Adipocyte (in vitro differentiated cells): ENCODE data around the gene CDH4.

ENCODE experiments used
- DNase-seq: peaks from one replicate; pipeline ENCODE4 v3.0.0-alpha.2; 2015; ENCODE audit warnings: low read depth
- H3K27me3 ChIP-seq: replicated peaks from 2 replicates; pipeline ENCODE4 v1.7.0; 2013; ENCODE audit warnings: mild to moderate bottlenecking, low read length, moderate library complexity; ENCODE audit not compliant: control insufficient read depth, insufficient read depth
- H3K36me3 ChIP-seq: 2 replicates; pipeline ENCODE4 v1.7.0; 2013; ENCODE audit warnings: low read length, mild to moderate bottlenecking, moderate library complexity; ENCODE audit not compliant: control insufficient read depth, insufficient read depth, severe bottlenecking
- H3K4me1 ChIP-seq: 2 replicates; pipeline ENCODE4 v1.7.0; 2013; ENCODE audit warnings: mild to moderate bottlenecking, low read length, moderate library complexity; ENCODE audit not compliant: control insufficient read depth, insufficient read depth
- H3K4me3 ChIP-seq: 2 replicates; pipeline ENCODE4 v1.7.0; 2013; ENCODE audit warnings: mild to moderate bottlenecking, low read length, moderate library complexity
- H3K9ac ChIP-seq: 2 replicates; pipeline ENCODE4 v1.7.0; 2013; ENCODE audit warnings: mild to moderate bottlenecking, low read length, moderate library complexity
- H3K9me3 ChIP-seq: 2 replicates; pipeline ENCODE4 v1.7.0; 2013; ENCODE audit warnings: mild to moderate bottlenecking, low read length, moderate library complexity; ENCODE audit not compliant: control insufficient read depth

Gene CDH4

GRCh38 chr20:61907081-61907891, 655.2 kb downstream of the CDH4 start:
- H3K4me3 ChIP-seq: no peak overlapping the region
- H3K27me3 ChIP-seq: peaks cover 14% of the 10 kb centered on the region
- DNase-seq: no peak
- peaks cover 16% of the 10 kb centered on the region for H3K9me3 ChIP-seq
- no peaks in the 10 kb centered on the region for H3K4me1 ChIP-seq
- H3K36me3 ChIP-seq: no peaks in the 10 kb centered on the region
- H3K9ac ChIP-seq: no peak overlapping the region

- no peak overlapping the region for H3K9ac ChIP-seq
- H3K4me1 ChIP-seq: no peaks in the 10 kb centered on the region
- DNase-seq: no peak
- no peaks in the 10 kb centered on the region for H3K36me3 ChIP-seq
- H3K27me3 ChIP-seq: peaks cover 14% of the 10 kb centered on the region
- peaks cover 16% of the 10 kb centered on the region for H3K9me3 ChIP-seq
- H3K4me3 ChIP-seq: no peak overlapping the region
Measured at GRCh38 chr20:61908057-61909026, 656.3 kb downstream of the CDH4 start.

- Histone ChIP-seq H3K9ac (no peak overlapping the region), H3K36me3 (no peaks in the 10 kb centered on the region), H3K9me3 (peaks cover 16% of the 10 kb centered on the region), H3K4me1 (no peaks in the 10 kb centered on the region), H3K27me3 (peaks cover 10% of the 10 kb centered on the region), H3K4me3 (no peak overlapping the region)
- no peak for DNase-seq
Measured at GRCh38 chr20:61909028-61909427, 657.0 kb downstream of the CDH4 start.

GRCh38 chr20:61909821-61910220, 657.8 kb downstream of the CDH4 start:
- peaks cover 16% of the 10 kb centered on the region for H3K9me3 ChIP-seq
- DNase-seq: no peak
- H3K4me1 ChIP-seq: no peaks in the 10 kb centered on the region
- no peak overlapping the region for H3K4me3 ChIP-seq
- no peaks in the 10 kb centered on the region for H3K36me3 ChIP-seq
- no peak overlapping the region for H3K9ac ChIP-seq
- H3K27me3 ChIP-seq: peaks cover 10% of the 10 kb centered on the region

- Histone ChIP-seq H3K9me3 (peaks cover 16% of the 10 kb centered on the region), H3K36me3 (no peaks in the 10 kb centered on the region), H3K9ac (no peak overlapping the region), H3K4me3 (no peak overlapping the region), H3K4me1 (no peaks in the 10 kb centered on the region), H3K27me3 (peaks cover 11% of the 10 kb centered on the region)
- no peak for DNase-seq
Measured at GRCh38 chr20:61911824-61912223, 659.8 kb downstream of the CDH4 start.

GRCh38 chr20:61912665-61913422, 660.8 kb downstream of the CDH4 start:
- H3K36me3 ChIP-seq: no peaks in the 10 kb centered on the region
- DNase-seq: no peak
- no peak overlapping the region for H3K4me3 ChIP-seq
- H3K4me1 ChIP-seq: no peaks in the 10 kb centered on the region
- H3K27me3 ChIP-seq: peaks cover 10% of the 10 kb centered on the region
- H3K9me3 ChIP-seq: peaks cover 16% of the 10 kb centered on the region
- H3K9ac ChIP-seq: no peak overlapping the region

GRCh38 chr20:61913423-61914225, 661.6 kb downstream of the CDH4 start:
- Histone ChIP-seq H3K9me3 (peaks cover 16% of the 10 kb centered on the region), H3K4me1 (no peaks in the 10 kb centered on the region), H3K9ac (no peak overlapping the region), H3K36me3 (no peaks in the 10 kb centered on the region), H3K4me3 (no peak overlapping the region), H3K27me3 (peaks cover 10% of the 10 kb centered on the region)
- DNase-seq: no peak

GRCh38 chr20:61915101-61915500, 663.0 kb downstream of the CDH4 start:
- Histone ChIP-seq H3K4me3 (no peak overlapping the region), H3K9ac (no peak overlapping the region), H3K4me1 (no peaks in the 10 kb centered on the region), H3K27me3 (peaks cover 10% of the 10 kb centered on the region), H3K36me3 (no peaks in the 10 kb centered on the region), H3K9me3 (peaks cover 16% of the 10 kb centered on the region)
- DNase-seq: no peak

- Histone ChIP-seq H3K4me3 (no peak overlapping the region), H3K4me1 (no peaks in the 10 kb centered on the region), H3K27me3 (peaks cover 10% of the 10 kb centered on the region), H3K36me3 (no peaks in the 10 kb centered on the region), H3K9ac (no peak overlapping the region), H3K9me3 (peaks cover 3% of the 10 kb centered on the region)
- no peak for DNase-seq
Measured at GRCh38 chr20:61916318-61916891, 664.3 kb downstream of the CDH4 start.

- no peaks in the 10 kb centered on the region for H3K36me3 ChIP-seq
- H3K4me3 ChIP-seq: no peak overlapping the region
- no peak overlapping the region for H3K9ac ChIP-seq
- no peak for DNase-seq
- no peaks in the 10 kb centered on the region for H3K4me1 ChIP-seq
- H3K9me3 ChIP-seq: no peaks in the 10 kb centered on the region
- peaks cover 13% of the 10 kb centered on the region for H3K27me3 ChIP-seq
Measured at GRCh38 chr20:61917474-61918145, 665.5 kb downstream of the CDH4 start.
